ENCODE results near the gene FAM24B. TPM values are rescaled to one million over a fixed set of nuclear protein-coding genes. Genes with fewer than 3 reads are reported as not detected.

FAM24B gene
- total and polyA plus RNA-seq, 2 experiments from 2014 or later = 3.8 to 7.0 TPM

DNA sequence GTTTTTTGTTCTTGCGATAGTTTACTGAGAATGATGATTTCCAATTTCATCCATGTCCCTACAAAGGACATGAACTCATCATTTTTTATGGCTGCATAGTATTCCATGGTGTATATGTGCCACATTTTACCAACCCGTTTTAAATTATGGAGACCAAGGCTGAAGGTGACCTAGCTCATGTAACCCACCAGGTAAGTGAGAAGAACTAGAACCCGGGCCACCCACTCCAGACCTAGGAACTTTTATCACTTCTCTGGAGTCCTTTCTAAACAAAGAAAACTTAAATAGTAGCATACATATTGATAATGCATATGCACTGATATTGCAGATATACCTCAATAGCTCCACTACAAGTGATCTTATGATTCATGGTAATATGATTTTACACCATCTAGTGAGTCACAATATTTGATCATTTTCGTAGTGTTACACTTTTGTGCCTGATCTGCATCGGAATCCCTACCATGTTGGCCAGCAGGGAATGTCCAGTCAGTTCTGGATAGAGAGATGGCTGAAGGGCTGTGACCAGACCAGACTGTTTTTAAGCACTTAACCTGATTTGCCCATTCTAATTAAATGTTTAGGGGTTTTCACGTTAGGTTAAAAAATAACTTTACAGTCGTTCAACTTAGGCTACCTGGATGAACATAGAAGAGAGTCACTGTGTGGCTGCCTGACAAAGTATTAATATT, 49.0 kb downstream of the FAM24B start:
- WGBS, 2 experiments (ENCODE audit: low coverage in 1 of 2, low lambda C conversion rate in 2 of 2, missing lambda C conversion rate in 2 of 2) = 83% methylated on average over 7 of the region's 7 CpGs
- Histone ChIP-seq H4K20me1 (ENCODE audit: insufficient read depth) (no peaks in the 10 kb centered on the region), H3K36me3 (ENCODE audit: low read depth) (peaks cover 7% of the 10 kb centered on the region; the same call in 1 of the 2 replicates), H3K79me2 (ENCODE audit: insufficient read depth) (no peaks in the 10 kb centered on the region), H3K4me1 (ENCODE audit: insufficient read depth) (no peaks in the 10 kb centered on the region), H3F3A (ENCODE audit: insufficient read depth) (no peaks in the 10 kb centered on the region), H3K9ac (no peak overlapping the region), H3K9me3 (ENCODE audit: low read depth) (no peaks in the 10 kb centered on the region), H3K27ac (no peak overlapping the region), H3K4me3 (no peak overlapping the region), H3K27me3 (replicated peaks; ENCODE audit: insufficient read depth) (no peaks in the 10 kb centered on the region), H3K9me2 (ENCODE audit: insufficient read depth) (no peaks in the 10 kb centered on the region), H3K4me2 (ENCODE audit: unreplicated experiment) (no peak overlapping the region), H2AFZ (no peak overlapping the region)
- no peak for TF ChIP-seq EZH2phosphoT487 (IDR thresholded peaks at IDR 0.05; ENCODE audit: insufficient read depth, low read depth)
- TF ChIP-seq EZH2 (IDR thresholded peaks at IDR 0.05; ENCODE audit: insufficient read depth, poor library complexity, severe bottlenecking) = no peak
- DNase-seq = no peak
- in situ Hi-C loops (cut with MboI) = no loop called here

- no peaks in the 10 kb centered on the region for H3K4me1 ChIP-seq (ENCODE audit: insufficient read depth)
- H3K36me3 ChIP-seq (ENCODE audit: low read depth) = peaks cover 7% of the 10 kb centered on the region; the same call in 1 of the 2 replicates
- H3K4me2 ChIP-seq (ENCODE audit: unreplicated experiment) = no peak overlapping the region
- 53 to 63% methylated on average over 8 of the region's 8 CpGs for WGBS, 2 experiments (ENCODE audit: low coverage in 1 of 2, low lambda C conversion rate in 2 of 2, missing lambda C conversion rate in 2 of 2)
- no peaks in the 10 kb centered on the region for H3K9me2 ChIP-seq (ENCODE audit: insufficient read depth)
- no peaks in the 10 kb centered on the region for H3F3A ChIP-seq (ENCODE audit: insufficient read depth)
- TF ChIP-seq EZH2phosphoT487 (IDR thresholded peaks at IDR 0.05; ENCODE audit: insufficient read depth, low read depth) (no peak), EZH2 (IDR thresholded peaks at IDR 0.05; ENCODE audit: insufficient read depth, poor library complexity, severe bottlenecking) (no peak)
- DNase-seq = no peak
- no peak overlapping the region for H2AFZ ChIP-seq
- in situ Hi-C loops (cut with MboI) = no loop called here
- no peak overlapping the region for H3K27ac ChIP-seq
- no peak overlapping the region for H3K9ac ChIP-seq
- no peaks in the 10 kb centered on the region for H3K27me3 ChIP-seq (replicated peaks; ENCODE audit: insufficient read depth)
- no peak overlapping the region for H3K4me3 ChIP-seq
- H3K79me2 ChIP-seq (ENCODE audit: insufficient read depth) = no peaks in the 10 kb centered on the region
- no peaks in the 10 kb centered on the region for H3K9me3 ChIP-seq (ENCODE audit: low read depth)
- no peaks in the 10 kb centered on the region for H4K20me1 ChIP-seq (ENCODE audit: insufficient read depth)
Observed at GRCh38 chr10:122829454-122829853, 49.9 kb downstream of the FAM24B start.

GRCh38 chr10:122828716-122829255, 50.6 kb downstream of the FAM24B start:
- no peaks in the 10 kb centered on the region for H4K20me1 ChIP-seq (ENCODE audit: insufficient read depth)
- no peaks in the 10 kb centered on the region for H3K79me2 ChIP-seq (ENCODE audit: insufficient read depth)
- H3K9me3 ChIP-seq (ENCODE audit: low read depth) = no peaks in the 10 kb centered on the region
- no peak for DNase-seq
- no peaks in the 10 kb centered on the region for H3K4me1 ChIP-seq (ENCODE audit: insufficient read depth)
- TF ChIP-seq EZH2 (IDR thresholded peaks at IDR 0.05; ENCODE audit: insufficient read depth, poor library complexity, severe bottlenecking) (no peak), EZH2phosphoT487 (IDR thresholded peaks at IDR 0.05; ENCODE audit: insufficient read depth, low read depth) (no peak)
- H3K4me3 ChIP-seq = no peak overlapping the region
- H3K9me2 ChIP-seq (ENCODE audit: insufficient read depth) = no peaks in the 10 kb centered on the region
- H3K27ac ChIP-seq = no peak overlapping the region
- peaks cover 7% of the 10 kb centered on the region; the same call in 1 of the 2 replicates for H3K36me3 ChIP-seq (ENCODE audit: low read depth)
- no peak overlapping the region for H3K4me2 ChIP-seq (ENCODE audit: unreplicated experiment)
- 70 to 80% methylated on average over 4 of the region's 4 CpGs for WGBS, 2 experiments (ENCODE audit: low coverage in 1 of 2, low lambda C conversion rate in 2 of 2, missing lambda C conversion rate in 2 of 2)
- H3K9ac ChIP-seq = no peak overlapping the region
- no peak overlapping the region for H2AFZ ChIP-seq
- H3K27me3 ChIP-seq (replicated peaks; ENCODE audit: insufficient read depth) = no peaks in the 10 kb centered on the region
- in situ Hi-C loops (cut with MboI) = no loop called here
- H3F3A ChIP-seq (ENCODE audit: insufficient read depth) = no peaks in the 10 kb centered on the region

- TF ChIP-seq EZH2phosphoT487 (IDR thresholded peaks at IDR 0.05; ENCODE audit: insufficient read depth, low read depth) (no peak), EZH2 (IDR thresholded peaks at IDR 0.05; ENCODE audit: insufficient read depth, poor library complexity, severe bottlenecking) (no peak)
- H3K9ac ChIP-seq = no peak overlapping the region
- WGBS, 2 experiments (ENCODE audit: low coverage in 1 of 2, low lambda C conversion rate in 2 of 2, missing lambda C conversion rate in 2 of 2) = 71 to 79% methylated on average over 3 of the region's 3 CpGs
Observed at GRCh38 chr10:122827302-122827701, 52.1 kb downstream of the FAM24B start.

More at GRCh38 chr10:122827302-122827701, 52.1 kb downstream of the FAM24B start:
- in situ Hi-C loops (cut with MboI) = no loop called here
- no peak overlapping the region for H2AFZ ChIP-seq
- H3K9me3 ChIP-seq (ENCODE audit: low read depth) = no peaks in the 10 kb centered on the region
- no peaks in the 10 kb centered on the region for H3K4me1 ChIP-seq (ENCODE audit: insufficient read depth)
- no peak overlapping the region for H3K4me2 ChIP-seq (ENCODE audit: unreplicated experiment)
- no peaks in the 10 kb centered on the region for H3F3A ChIP-seq (ENCODE audit: insufficient read depth)
- no peaks in the 10 kb centered on the region for H4K20me1 ChIP-seq (ENCODE audit: insufficient read depth)
- no peaks in the 10 kb centered on the region; the same call in 1 of the 2 replicates for H3K36me3 ChIP-seq (ENCODE audit: low read depth)
- no peak for DNase-seq
- H3K4me3 ChIP-seq = no peak overlapping the region
- H3K9me2 ChIP-seq (ENCODE audit: insufficient read depth) = no peaks in the 10 kb centered on the region
- H3K79me2 ChIP-seq (ENCODE audit: insufficient read depth) = no peaks in the 10 kb centered on the region
- no peaks in the 10 kb centered on the region for H3K27me3 ChIP-seq (replicated peaks; ENCODE audit: insufficient read depth)
- no peak overlapping the region for H3K27ac ChIP-seq
